ENCODE measurements around the gene SNHG17.
"Not testable (repeated sequence)": the region's sequence is repeated elsewhere in the genome, so short reads cannot be mapped to it uniquely, and the experiment has no call there.

SNHG17 gene

GRCh38 chr20:38447251-38447661, 12.1 kb upstream of the SNHG17 start:
- DNase-seq: no peak

GRCh38 chr20:38446441-38447209, 11.5 kb upstream of the SNHG17 start:
- DNase-seq: peak; percentile 91

- DNase-seq: no peak
Measured at GRCh38 chr20:38445901-38446425, 10.8 kb upstream of the SNHG17 start.

- DNase-seq: no peak
Measured at GRCh38 chr20:38445381-38445796, 10.3 kb upstream of the SNHG17 start.

- no peak for DNase-seq
Measured at GRCh38 chr20:38441916-38442315, 6.8 kb upstream of the SNHG17 start.

GRCh38 chr20:38441110-38441509, 6.0 kb upstream of the SNHG17 start:
- DNase-seq: not testable (repeated sequence)

- no peak for DNase-seq
Measured at GRCh38 chr20:38437796-38438195, 2.7 kb upstream of the SNHG17 start.

GRCh38 chr20:38435555-38435939, 419 bp upstream of the SNHG17 start:
- DNase-seq: no peak

GRCh38 chr20:38434301-38434741, 807 bp downstream of the SNHG17 start:
- peak; percentile 55 for DNase-seq

- no peak for DNase-seq
Measured at GRCh38 chr20:38433304-38433972, 1.7 kb downstream of the SNHG17 start.

GRCh38 chr20:38432870-38433269, 2.3 kb downstream of the SNHG17 start:
- not testable (repeated sequence) for DNase-seq

- DNase-seq: no peak
Measured at GRCh38 chr20:38432292-38432691, 2.8 kb downstream of the SNHG17 start.

- DNase-seq: no peak
Measured at GRCh38 chr20:38430679-38431325, 4.3 kb downstream of the SNHG17 start.

GRCh38 chr20:38429301-38429700, 5.8 kb downstream of the SNHG17 start:
- no peak for DNase-seq

- DNase-seq: no peak
Measured at GRCh38 chr20:38428800-38429199, 6.3 kb downstream of the SNHG17 start.

- no peak for DNase-seq
Measured at GRCh38 chr20:38427655-38428023, 7.5 kb downstream of the SNHG17 start.

- DNase-seq: no peak
Measured at GRCh38 chr20:38426006-38426897, 8.9 kb downstream of the SNHG17 start.

GRCh38 chr20:38424401-38424800, 10.7 kb downstream of the SNHG17 start:
- no peak for DNase-seq

- DNase-seq: no peak
Measured at GRCh38 chr20:38423541-38423940, 11.6 kb downstream of the SNHG17 start.

- no peak for DNase-seq
Measured at GRCh38 chr20:38421915-38422314, 13.2 kb downstream of the SNHG17 start.

GRCh38 chr20:38420388-38421085, 14.6 kb downstream of the SNHG17 start:
- no peak for DNase-seq
